HepG2 (cell line): Measurements from ENCODE around the gene APOM. TPM values are rescaled to one million over a fixed set of nuclear protein-coding genes. Genes with fewer than 3 reads are reported as not detected.

Source experiments
- ATF2 ChIP-seq: sonication (generic); formaldehyde crosslinking; IDR thresholded peaks from 2 replicates; pipeline ENCODE4 v1.4.0; 2020; ENCODE audit warnings: missing genetic modification reagents
- ATM ChIP-seq: fragments of 450-650 bp; IDR thresholded peaks from 2 replicates; pipeline ENCODE4 v1.7.1; 2017; ENCODE audit warnings: mild to moderate bottlenecking, borderline replicate concordance
- FOXA3 ChIP-seq: IDR thresholded peaks from 2 replicates; pipeline ENCODE4 v1.6.1; 2016; ENCODE audit warnings: missing genetic modification reagents, missing compliant biosample characterization
- IKZF5 ChIP-seq: IDR thresholded peaks from 2 replicates; pipeline ENCODE4 v1.6.1; 2018; ENCODE audit warnings: missing genetic modification reagents, mild to moderate bottlenecking, missing compliant biosample characterization
- KLF11 ChIP-seq: IDR thresholded peaks from 2 replicates; pipeline ENCODE4 v1.6.1; 2016; ENCODE audit warnings: missing compliant biosample characterization
- MAFK ChIP-seq, 2 experiments: IDR thresholded peaks in 1 of 2; conservative IDR thresholded peaks in 1 of 2; 2 replicates each; pipeline ENCODE4 v1.6.1; 2011; ENCODE audit warnings: improper control_type of control experiment in 2 of 2, low read length in 2 of 2
- NBN ChIP-seq: fragments of 450-650 bp; conservative IDR thresholded peaks from 2 replicates; pipeline ENCODE4 v1.6.1; 2017
- NCOA2 ChIP-seq: sonication (generic); formaldehyde crosslinking; IDR thresholded peaks from 2 replicates; pipeline ENCODE4 v1.8.0; 2022; ENCODE audit warnings: inconsistent platforms
- NFYC ChIP-seq: IDR thresholded peaks from 2 replicates; pipeline ENCODE4 v1.6.1; 2016; ENCODE audit warnings: missing genetic modification reagents, missing compliant biosample characterization
- PAF1 ChIP-seq: IDR thresholded peaks from 2 replicates; pipeline ENCODE4 v1.6.1; 2016; ENCODE audit warnings: missing genetic modification reagents, missing compliant biosample characterization
- TBP ChIP-seq: sonication (generic); formaldehyde crosslinking; IDR thresholded peaks from 2 replicates; pipeline ENCODE4 v1.5.0; 2020; ENCODE audit warnings: missing genetic modification reagents
- TBX3 ChIP-seq: fragments of 450-650 bp; IDR thresholded peaks from 2 replicates; pipeline ENCODE4 v1.6.1; 2017; ENCODE audit warnings: antibody characterized with exemption, mild to moderate bottlenecking, inconsistent platforms, borderline replicate concordance
- TCF7L2 ChIP-seq: IDR thresholded peaks from 2 replicates; pipeline ENCODE4 v1.6.1; 2011; ENCODE audit warnings: mild to moderate bottlenecking, low read depth, low read length, moderate library complexity
- ZBTB20 ChIP-seq: sonication (generic); formaldehyde crosslinking; IDR thresholded peaks from 2 replicates; pipeline ENCODE4 v1.8.1; 2023; ENCODE audit warnings: missing genetic modification reagents, low read depth, mild to moderate bottlenecking, borderline replicate concordance
- ZFP36L2 ChIP-seq: sonication (generic); formaldehyde crosslinking; IDR thresholded peaks from 2 replicates; pipeline ENCODE4 v1.4.0; 2020; ENCODE audit warnings: missing genetic modification reagents
- ZNF12 ChIP-seq: sonication (generic); formaldehyde crosslinking; IDR thresholded peaks from 2 replicates; pipeline ENCODE4 v1.5.0; 2020; ENCODE audit warnings: missing genetic modification reagents
- ZNF274 ChIP-seq: sonication (generic); formaldehyde crosslinking; IDR thresholded peaks from 2 replicates; pipeline ENCODE4 v1.5.1; 2020; ENCODE audit warnings: mild to moderate bottlenecking, missing genetic modification reagents
- ZNF816 ChIP-seq: sonication (generic); formaldehyde crosslinking; IDR thresholded peaks from 2 replicates; pipeline ENCODE4 v1.8.0; 2022; ENCODE audit warnings: missing genetic modification reagents, mild to moderate bottlenecking, borderline replicate concordance
- ZSCAN12 ChIP-seq: sonication (generic); formaldehyde crosslinking; IDR thresholded peaks from 2 replicates; pipeline ENCODE4 v1.9.0; 2021; ENCODE audit warnings: mild to moderate bottlenecking, missing genetic modification reagents
- polyA plus RNA-seq, 8 experiments: library from polyadenylated mRNA; depleted of rRNA in 3 of 8; stranded (reverse) in 7 of 8; unstranded in 1 of 8; fragments of >200 nt; fragmentation: Illumina TruSeq in 4 of 8; extraction: Trizol in 4 of 8; gene quantifications; 2 replicates each; pipeline versions ENCODE4 v1.2.1 to v1.2.3, GENCODE V29; 2011 to 2016; ENCODE audit warnings: low read depth in 4 of 8, missing spikeins in 1 of 8, mixed read lengths in 1 of 8; ENCODE audit not compliant: insufficient read depth in 1 of 8
- total RNA-seq, 5 experiments: library from RNA; depleted of rRNA; stranded (reverse); fragments of >200 nt; fragmentation: Illumina TruSeq; extraction: Trizol; gene quantifications; 2 replicates each; pipeline ENCODE4 v1.2.3, GENCODE V29; 2016; ENCODE audit warnings: low read depth in 1 of 5
- TF ChIP-seq, protein P1 (sequence below): sonication (generic); formaldehyde crosslinking; IDR thresholded peaks from 2 replicates; pipeline ENCODE4 v1.5.0; 2020; ENCODE audit warnings: mild to moderate bottlenecking, missing genetic modification reagents, moderate library complexity
- TF ChIP-seq, protein P2 (sequence below): sonication (generic); formaldehyde crosslinking; IDR thresholded peaks from 2 replicates; pipeline ENCODE4 v1.4.0; 2020; ENCODE audit warnings: mild to moderate bottlenecking, missing genetic modification reagents, borderline replicate concordance

The APOM gene
- total and polyA plus RNA-seq, 2 of the 13 experiments (the other 11 are each of a cell fraction or from before 2014, with no cell fraction given): 98.2 to 1,140 TPM

- TF ChIP-seq, protein P1, sequence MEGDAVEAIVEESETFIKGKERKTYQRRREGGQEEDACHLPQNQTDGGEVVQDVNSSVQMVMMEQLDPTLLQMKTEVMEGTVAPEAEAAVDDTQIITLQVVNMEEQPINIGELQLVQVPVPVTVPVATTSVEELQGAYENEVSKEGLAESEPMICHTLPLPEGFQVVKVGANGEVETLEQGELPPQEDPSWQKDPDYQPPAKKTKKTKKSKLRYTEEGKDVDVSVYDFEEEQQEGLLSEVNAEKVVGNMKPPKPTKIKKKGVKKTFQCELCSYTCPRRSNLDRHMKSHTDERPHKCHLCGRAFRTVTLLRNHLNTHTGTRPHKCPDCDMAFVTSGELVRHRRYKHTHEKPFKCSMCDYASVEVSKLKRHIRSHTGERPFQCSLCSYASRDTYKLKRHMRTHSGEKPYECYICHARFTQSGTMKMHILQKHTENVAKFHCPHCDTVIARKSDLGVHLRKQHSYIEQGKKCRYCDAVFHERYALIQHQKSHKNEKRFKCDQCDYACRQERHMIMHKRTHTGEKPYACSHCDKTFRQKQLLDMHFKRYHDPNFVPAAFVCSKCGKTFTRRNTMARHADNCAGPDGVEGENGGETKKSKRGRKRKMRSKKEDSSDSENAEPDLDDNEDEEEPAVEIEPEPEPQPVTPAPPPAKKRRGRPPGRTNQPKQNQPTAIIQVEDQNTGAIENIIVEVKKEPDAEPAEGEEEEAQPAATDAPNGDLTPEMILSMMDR (CRISPR knock-in tag): peak; percentile 33
- TF ChIP-seq NFYC (CRISPR knock-in tag) (peak; percentile 46; the same call in 1 of the 2 replicates), ZBTB20 (CRISPR knock-in tag) (peak; percentile 61; the same call in 1 of the 2 replicates), ZNF274 (no peak; the same call in 1 of the 2 replicates), NCOA2 (CRISPR knock-in tag) (peak; percentile 68), PAF1 (no peak), ATM (no peak), TBP (CRISPR knock-in tag) (no peak), ZFP36L2 (CRISPR knock-in tag) (no peak), KLF11 (CRISPR knock-in tag) (no peak; the same call in 1 of the 2 replicates), NBN (no peak), ZNF12 (CRISPR knock-in tag) (peak; percentile 55; the same call in 1 of the 2 replicates), MAFK (conservative IDR thresholded peaks at IDR 0.05 in 1 of 2, IDR thresholded peaks at IDR 0.05 in 1 of 2; ENCODE audit: low read length in 2 of 2) (0 out of 4 replicates have a peak, but pooled peaks of 1 of the 2 experiments have one; percentile 5), ZSCAN12 (CRISPR knock-in tag) (no peak), ZNF816 (CRISPR knock-in tag) (peak; percentile 76), ATF2 (CRISPR knock-in tag) (peak; percentile 99), TBX3 (peak; percentile 87), TCF7L2 (no peak), FOXA3 (CRISPR knock-in tag) (peak; percentile 70), IKZF5 (CRISPR knock-in tag) (peak; percentile 90)
- TF ChIP-seq, protein P2, sequence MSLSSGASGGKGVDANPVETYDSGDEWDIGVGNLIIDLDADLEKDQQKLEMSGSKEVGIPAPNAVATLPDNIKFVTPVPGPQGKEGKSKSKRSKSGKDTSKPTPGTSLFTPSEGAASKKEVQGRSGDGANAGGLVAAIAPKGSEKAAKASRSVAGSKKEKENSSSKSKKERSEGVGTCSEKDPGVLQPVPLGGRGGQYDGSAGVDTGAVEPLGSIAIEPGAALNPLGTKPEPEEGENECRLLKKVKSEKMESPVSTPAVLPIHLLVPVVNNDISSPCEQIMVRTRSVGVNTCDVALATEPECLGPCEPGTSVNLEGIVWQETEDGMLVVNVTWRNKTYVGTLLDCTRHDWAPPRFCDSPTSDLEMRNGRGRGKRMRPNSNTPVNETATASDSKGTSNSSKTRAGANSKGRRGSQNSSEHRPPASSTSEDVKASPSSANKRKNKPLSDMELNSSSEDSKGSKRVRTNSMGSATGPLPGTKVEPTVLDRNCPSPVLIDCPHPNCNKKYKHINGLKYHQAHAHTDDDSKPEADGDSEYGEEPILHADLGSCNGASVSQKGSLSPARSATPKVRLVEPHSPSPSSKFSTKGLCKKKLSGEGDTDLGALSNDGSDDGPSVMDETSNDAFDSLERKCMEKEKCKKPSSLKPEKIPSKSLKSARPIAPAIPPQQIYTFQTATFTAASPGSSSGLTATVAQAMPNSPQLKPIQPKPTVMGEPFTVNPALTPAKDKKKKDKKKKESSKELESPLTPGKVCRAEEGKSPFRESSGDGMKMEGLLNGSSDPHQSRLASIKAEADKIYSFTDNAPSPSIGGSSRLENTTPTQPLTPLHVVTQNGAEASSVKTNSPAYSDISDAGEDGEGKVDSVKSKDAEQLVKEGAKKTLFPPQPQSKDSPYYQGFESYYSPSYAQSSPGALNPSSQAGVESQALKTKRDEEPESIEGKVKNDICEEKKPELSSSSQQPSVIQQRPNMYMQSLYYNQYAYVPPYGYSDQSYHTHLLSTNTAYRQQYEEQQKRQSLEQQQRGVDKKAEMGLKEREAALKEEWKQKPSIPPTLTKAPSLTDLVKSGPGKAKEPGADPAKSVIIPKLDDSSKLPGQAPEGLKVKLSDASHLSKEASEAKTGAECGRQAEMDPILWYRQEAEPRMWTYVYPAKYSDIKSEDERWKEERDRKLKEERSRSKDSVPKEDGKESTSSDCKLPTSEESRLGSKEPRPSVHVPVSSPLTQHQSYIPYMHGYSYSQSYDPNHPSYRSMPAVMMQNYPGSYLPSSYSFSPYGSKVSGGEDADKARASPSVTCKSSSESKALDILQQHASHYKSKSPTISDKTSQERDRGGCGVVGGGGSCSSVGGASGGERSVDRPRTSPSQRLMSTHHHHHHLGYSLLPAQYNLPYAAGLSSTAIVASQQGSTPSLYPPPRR (CRISPR knock-in tag): peak; percentile 45; the same call in 1 of the 2 replicates
Measured at GRCh38 chr6:31702819-31703716, 47.4 kb downstream of the APOM start, which contains the start of gene ABHD16A (continued).
